Ishikawa (cell line): ENCODE measurements around the gene CD226.

ENCODE experiments used
- CEBPB ChIP-seq: IDR thresholded peaks from 2 replicates; pipeline ENCODE4 v1.6.1; 2012
- CREB1 ChIP-seq: IDR thresholded peaks from 2 replicates; pipeline ENCODE4 v1.6.1; 2012; ENCODE audit warnings: low read depth
- EGR1 ChIP-seq: IDR thresholded peaks from 2 replicates; pipeline ENCODE4 v1.6.1; 2012
- EP300 ChIP-seq: IDR thresholded peaks from 2 replicates; pipeline ENCODE4 v1.6.1; 2012; ENCODE audit warnings: borderline replicate concordance
- FOXM1 ChIP-seq: IDR thresholded peaks from 2 replicates; pipeline ENCODE4 v1.6.1; 2012; ENCODE audit warnings: low read depth, borderline replicate concordance
- NFIC ChIP-seq: IDR thresholded peaks from 2 replicates; pipeline ENCODE4 v1.6.1; 2012
- RAD21 ChIP-seq: IDR thresholded peaks from 2 replicates; pipeline ENCODE4 v1.6.1; 2012; ENCODE audit warnings: low read depth
- TAF1 ChIP-seq: IDR thresholded peaks from 2 replicates; pipeline ENCODE4 v1.6.1; 2012; ENCODE audit warnings: low read depth, mild to moderate bottlenecking
- TCF12 ChIP-seq: IDR thresholded peaks from 2 replicates; pipeline ENCODE4 v1.6.1; 2012; ENCODE audit warnings: low read depth
- TEAD4 ChIP-seq: IDR thresholded peaks from 2 replicates; pipeline ENCODE4 v1.6.1; 2012
- YY1 ChIP-seq: IDR thresholded peaks from 2 replicates; pipeline ENCODE4 v1.6.1; 2012; ENCODE audit warnings: low read depth
- ZBTB7A ChIP-seq: IDR thresholded peaks from 2 replicates; pipeline ENCODE4 v1.6.1; 2012; ENCODE audit warnings: low read depth
- TF ChIP-seq, protein P1 (sequence below): IDR thresholded peaks from 2 replicates; pipeline ENCODE4 v1.6.1; 2012; ENCODE audit warnings: low read depth, mild to moderate bottlenecking
- TF ChIP-seq, protein P2 (sequence below): IDR thresholded peaks from 2 replicates; pipeline ENCODE4 v1.6.1; 2012
- TF ChIP-seq, protein P3 (sequence below): IDR thresholded peaks from 2 replicates; pipeline ENCODE4 v1.6.1; 2012

CD226 gene

GRCh38 chr18:69866212-69866611 lies 81.5 kb downstream of the CD226 start:
- TF ChIP-seq CEBPB (no peak), FOXM1 (no peak), TEAD4 (no peak), CREB1 (no peak), YY1 (no peak), TCF12 (no peak), RAD21 (no peak), EGR1 (no peak), TAF1 (no peak), ZBTB7A (no peak), EP300 (no peak), NFIC (no peak)
- TF ChIP-seq, protein P1, sequence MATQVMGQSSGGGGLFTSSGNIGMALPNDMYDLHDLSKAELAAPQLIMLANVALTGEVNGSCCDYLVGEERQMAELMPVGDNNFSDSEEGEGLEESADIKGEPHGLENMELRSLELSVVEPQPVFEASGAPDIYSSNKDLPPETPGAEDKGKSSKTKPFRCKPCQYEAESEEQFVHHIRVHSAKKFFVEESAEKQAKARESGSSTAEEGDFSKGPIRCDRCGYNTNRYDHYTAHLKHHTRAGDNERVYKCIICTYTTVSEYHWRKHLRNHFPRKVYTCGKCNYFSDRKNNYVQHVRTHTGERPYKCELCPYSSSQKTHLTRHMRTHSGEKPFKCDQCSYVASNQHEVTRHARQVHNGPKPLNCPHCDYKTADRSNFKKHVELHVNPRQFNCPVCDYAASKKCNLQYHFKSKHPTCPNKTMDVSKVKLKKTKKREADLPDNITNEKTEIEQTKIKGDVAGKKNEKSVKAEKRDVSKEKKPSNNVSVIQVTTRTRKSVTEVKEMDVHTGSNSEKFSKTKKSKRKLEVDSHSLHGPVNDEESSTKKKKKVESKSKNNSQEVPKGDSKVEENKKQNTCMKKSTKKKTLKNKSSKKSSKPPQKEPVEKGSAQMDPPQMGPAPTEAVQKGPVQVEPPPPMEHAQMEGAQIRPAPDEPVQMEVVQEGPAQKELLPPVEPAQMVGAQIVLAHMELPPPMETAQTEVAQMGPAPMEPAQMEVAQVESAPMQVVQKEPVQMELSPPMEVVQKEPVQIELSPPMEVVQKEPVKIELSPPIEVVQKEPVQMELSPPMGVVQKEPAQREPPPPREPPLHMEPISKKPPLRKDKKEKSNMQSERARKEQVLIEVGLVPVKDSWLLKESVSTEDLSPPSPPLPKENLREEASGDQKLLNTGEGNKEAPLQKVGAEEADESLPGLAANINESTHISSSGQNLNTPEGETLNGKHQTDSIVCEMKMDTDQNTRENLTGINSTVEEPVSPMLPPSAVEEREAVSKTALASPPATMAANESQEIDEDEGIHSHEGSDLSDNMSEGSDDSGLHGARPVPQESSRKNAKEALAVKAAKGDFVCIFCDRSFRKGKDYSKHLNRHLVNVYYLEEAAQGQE, result no peak
- TF ChIP-seq, protein P2, sequence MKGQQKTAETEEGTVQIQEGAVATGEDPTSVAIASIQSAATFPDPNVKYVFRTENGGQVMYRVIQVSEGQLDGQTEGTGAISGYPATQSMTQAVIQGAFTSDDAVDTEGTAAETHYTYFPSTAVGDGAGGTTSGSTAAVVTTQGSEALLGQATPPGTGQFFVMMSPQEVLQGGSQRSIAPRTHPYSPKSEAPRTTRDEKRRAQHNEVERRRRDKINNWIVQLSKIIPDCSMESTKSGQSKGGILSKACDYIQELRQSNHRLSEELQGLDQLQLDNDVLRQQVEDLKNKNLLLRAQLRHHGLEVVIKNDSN, result no peak
- TF ChIP-seq, protein P3, sequence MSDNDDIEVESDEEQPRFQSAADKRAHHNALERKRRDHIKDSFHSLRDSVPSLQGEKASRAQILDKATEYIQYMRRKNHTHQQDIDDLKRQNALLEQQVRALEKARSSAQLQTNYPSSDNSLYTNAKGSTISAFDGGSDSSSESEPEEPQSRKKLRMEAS, result no peak

GRCh38 chr18:69865776-69866175 lies 81.9 kb downstream of the CD226 start:
- TF ChIP-seq NFIC (no peak), RAD21 (no peak), EGR1 (no peak), YY1 (no peak), CEBPB (no peak), TEAD4 (no peak), ZBTB7A (no peak), FOXM1 (no peak), CREB1 (no peak), TCF12 (no peak), EP300 (no peak)
- TF ChIP-seq, protein P1, result no peak
- TF ChIP-seq, protein P2, result no peak

DNA sequence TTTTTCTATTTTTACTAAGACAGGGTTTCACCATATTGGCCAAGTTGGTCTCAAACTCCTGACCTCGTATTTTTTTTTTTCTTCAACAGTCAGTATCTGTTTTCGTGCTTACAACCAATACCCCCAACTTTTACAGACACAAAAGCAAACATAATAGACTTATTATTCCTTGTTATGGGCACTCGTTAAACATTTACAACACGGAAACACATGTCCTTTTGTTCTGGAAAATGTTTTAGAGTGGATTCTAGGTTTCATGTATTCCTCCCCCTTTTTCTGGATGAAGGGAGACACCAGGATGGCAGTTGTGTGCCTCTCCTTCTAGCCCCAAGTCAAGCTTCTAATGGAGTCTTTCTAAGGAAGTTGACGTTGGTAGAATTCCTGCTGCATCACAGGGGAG lies 88.8 kb downstream of the CD226 start:
- TF ChIP-seq ZBTB7A, result no peak
- no peak for TF ChIP-seq CREB1
- TF ChIP-seq YY1, result no peak
- TF ChIP-seq TAF1, result no peak
- TF ChIP-seq, protein P1, result no peak
- TF ChIP-seq CEBPB, result no peak
- TF ChIP-seq EGR1, result no peak
- TF ChIP-seq NFIC, result no peak
- no peak for TF ChIP-seq FOXM1
- no peak for TF ChIP-seq RAD21
- no peak for TF ChIP-seq TEAD4
- no peak for TF ChIP-seq TCF12
- no peak for TF ChIP-seq EP300
- TF ChIP-seq, protein P2, result no peak
- TF ChIP-seq, protein P3, result no peak

DNA sequence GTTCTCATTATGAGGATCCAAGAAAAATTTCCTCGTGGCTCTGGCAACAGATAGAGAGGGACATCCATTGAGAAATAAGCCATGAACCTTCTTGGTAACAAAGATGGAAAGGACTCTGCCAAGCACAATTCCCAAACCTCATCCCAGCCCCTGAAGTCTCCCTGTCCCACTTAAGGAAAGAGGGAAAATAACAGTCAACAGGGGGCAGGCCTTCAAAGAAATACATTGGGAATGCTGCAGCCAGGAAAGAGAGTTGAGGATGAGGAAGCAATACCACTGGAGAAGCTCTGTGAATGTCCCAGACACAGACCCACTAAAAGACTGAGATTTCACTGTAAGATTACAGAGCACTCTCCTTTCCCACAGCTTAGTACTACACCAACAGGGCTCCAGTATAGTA lies 93.2 kb downstream of the CD226 start:
- TF ChIP-seq, protein P1, result no peak
- TF ChIP-seq, protein P2, result no peak
- TF ChIP-seq TEAD4 (no peak), ZBTB7A (no peak)
- TF ChIP-seq, protein P3, result no peak
